HG03378 (cell line): ENCODE data around the gene SMAD6.

Experiments used
- ATAC-seq: cut with Tn5 transposase; IDR thresholded peaks from one replicate; pipeline ENCODE4 v1.9.1; 2021; ENCODE audit warnings: mild to moderate bottlenecking, moderate library complexity; ENCODE audit not compliant: unreplicated experiment

Gene SMAD6

DNA sequence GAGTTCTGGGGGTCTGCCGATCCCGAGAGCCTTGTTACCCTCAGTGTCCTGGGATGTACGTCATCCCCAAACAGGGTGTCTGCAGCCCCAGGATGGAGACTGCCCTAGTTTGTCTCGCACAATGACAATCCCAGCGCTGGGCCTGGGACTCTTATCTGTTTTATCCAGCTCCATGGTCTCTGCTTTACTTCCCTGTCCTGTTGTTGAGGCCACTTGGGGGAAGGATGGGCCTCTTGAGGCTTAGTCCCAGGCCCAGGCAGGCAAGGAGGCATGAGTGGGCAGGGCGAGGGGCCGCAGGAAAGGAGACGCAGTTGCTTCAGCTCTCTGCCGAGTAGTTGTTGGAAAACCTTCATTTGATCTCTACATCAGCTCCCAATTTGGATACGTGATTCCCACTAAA is 17.4 kb downstream of the SMAD6 start:
- no peak for ATAC-seq

DNA sequence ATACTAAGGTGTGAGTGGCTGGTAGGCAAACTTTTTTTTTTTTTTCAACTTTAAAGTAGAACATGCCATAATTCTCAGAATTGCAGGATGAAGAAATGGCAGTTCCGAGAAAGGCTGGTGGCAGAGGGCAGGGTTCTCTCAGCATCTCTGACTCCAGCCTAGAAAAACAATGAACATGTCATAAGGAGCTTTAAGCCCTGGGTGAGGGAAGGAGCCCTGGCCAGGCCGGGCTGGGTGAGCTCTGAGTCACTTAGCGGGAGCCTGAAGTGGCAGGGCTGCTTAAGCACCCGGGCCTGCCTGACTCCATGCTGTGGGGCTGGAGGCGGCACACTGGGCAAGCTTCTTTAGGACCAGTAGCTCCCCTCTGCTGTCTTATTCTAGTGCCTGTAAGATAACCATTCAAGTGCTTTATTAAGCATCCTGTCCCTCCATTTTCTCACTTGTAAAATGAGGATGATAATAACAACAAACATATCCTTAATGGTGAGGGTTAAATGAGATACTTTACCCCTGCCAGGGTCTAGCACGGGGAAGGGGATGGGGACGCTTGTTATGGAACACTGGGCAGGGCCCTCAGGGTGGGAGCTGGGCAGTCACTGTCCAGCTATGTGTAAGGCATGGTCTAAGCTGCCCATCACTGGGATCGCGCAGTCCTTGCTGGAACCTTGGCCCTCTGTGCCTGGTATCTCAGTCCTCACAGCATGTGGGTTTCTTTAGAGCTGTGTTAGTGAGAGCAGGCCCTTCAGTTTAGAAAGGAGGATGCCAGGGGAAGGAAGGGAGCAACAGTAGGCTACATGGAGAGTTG is 18.4 kb downstream of the SMAD6 start:
- ATAC-seq, result no peak

DNA sequence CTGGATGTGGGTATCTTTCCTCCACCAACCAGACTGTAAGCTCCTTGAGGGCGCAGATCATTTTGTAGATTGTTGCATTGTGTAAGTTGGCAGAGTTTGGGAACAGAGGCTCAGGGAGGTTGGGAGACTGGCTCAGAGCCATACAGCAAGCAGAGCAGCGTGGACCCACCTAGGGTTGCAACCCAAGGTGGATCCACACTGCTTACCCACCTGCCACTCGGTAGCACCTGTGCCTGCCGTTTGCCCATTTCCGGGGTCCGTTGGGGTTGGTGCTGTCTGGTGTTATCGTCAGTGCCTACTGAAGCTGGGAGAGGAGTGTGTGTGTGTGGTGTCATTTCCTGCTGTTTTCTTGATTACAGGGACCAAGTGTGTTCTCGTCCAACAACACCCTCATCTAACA is 19.0 kb downstream of the SMAD6 start:
- ATAC-seq, result no peak

DNA sequence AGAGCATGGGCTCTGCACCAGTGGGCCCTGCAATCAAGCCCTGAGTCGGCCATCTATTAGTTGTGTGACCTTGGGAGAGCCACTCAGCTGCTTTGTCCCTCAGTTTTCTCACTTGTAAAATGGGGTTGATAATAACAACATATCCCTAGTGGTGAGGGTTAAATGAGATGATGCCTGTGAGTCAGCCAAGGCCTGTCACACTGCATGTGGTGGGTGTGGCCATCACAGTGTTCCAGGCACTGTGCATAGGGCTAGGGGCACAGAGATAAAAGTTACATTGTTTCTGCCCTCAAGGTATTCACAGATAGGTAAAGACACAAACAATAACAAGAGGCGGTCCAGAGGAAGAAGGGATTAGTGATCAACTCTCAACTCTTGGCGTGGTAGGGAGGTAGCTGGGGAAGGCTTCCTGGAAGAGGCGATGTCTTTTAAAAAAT is 19.5 kb downstream of the SMAD6 start:
- no peak for ATAC-seq

DNA sequence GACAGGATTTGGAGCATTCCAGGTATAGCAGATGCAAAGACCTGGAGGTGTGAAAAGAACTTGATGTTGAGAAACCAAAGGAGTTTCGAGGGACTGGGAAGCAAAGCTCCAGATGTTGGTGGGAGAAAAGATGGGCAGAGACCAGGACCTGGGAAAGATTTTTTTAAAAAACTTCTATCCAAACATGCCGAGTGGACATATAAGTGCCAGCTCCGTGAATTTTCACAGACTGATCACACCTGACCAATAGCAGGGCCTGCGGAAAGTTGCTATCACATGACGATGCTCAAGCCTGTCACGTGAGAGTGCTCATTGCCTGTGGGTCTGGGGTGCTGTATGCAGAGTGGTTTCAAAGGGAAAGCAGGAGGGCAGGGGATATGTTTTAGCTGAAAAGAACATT is 19.9 kb downstream of the SMAD6 start:
- no peak for ATAC-seq

DNA sequence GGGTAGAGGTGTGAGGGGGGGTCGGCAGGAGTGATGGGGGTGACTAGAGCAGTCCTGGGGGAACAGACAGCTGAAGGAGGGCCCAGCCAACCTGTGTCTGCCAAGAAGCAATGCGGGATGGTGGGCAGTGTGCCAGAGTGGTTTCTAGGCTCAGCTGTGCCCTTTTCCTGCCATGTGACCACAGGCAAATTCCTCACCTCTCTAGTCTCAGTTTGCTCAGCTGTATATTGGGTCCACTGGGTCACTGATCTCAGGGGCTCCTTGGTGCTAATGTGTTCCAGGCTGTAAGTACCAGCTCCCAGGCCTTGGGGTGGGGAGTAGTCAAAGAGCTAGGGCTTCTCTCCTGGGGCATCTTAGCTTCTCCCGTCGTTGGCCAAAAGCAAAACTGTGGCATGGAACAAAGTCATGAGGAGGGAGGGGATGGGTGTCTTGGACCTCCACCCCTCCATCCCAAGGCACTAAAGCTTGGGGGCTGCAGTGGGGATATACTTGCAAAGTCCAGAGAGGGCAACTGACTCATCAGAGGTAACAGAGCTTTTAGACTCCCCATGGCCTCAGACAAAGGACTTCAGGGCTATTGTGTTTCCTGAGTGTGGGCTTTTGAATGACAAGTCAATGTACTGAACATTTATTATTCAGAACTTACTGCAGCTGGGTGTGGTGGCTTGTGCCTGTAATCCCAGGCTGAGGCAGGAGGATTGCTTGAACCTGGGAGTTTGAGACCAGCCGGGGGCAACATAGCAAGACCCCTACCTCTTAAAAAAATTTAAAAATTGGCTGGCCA is 20.9 kb downstream of the SMAD6 start:
- no peak for ATAC-seq

DNA sequence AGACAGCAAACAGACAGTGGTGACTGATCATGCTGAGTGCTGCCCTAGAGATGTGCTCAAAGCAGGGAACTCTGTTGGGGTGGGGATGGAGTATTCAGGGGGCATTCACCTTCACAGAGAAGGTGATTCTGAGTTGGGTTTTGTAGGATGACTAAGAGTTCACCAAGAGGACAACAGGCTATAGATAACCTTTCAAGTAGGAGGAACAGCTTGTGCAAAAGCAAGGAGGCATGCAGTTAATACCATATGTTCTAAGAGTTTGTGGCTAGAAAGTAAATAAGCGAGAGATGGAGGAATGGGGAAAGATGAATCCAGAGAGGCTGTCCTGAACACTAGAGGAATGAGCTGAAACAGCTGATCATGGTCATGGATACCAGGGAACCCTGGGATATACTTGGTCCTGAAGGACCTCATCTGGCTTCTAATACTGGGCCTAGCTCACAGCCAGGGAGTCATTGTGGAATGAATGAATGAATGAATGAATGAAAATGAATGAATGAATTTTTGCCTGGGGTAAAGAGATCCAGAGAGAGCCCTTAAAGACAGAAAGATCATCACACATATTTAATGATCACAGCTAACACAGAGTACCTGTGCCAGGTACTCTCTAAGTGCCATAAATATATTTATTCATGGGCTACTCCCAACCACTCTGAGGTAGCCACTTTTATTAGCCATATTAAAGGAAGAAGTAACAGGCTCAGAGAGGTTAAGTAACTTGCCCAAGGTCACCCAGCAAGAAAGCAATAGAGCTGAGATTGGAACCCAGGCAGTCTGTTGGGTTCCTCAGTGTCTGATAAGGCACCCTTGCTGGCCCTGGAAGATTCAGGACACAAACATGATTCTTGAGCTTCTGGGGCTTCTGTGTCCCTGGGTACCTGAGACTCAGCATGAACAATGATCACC is 22.0 kb downstream of the SMAD6 start:
- ATAC-seq, result no peak

DNA sequence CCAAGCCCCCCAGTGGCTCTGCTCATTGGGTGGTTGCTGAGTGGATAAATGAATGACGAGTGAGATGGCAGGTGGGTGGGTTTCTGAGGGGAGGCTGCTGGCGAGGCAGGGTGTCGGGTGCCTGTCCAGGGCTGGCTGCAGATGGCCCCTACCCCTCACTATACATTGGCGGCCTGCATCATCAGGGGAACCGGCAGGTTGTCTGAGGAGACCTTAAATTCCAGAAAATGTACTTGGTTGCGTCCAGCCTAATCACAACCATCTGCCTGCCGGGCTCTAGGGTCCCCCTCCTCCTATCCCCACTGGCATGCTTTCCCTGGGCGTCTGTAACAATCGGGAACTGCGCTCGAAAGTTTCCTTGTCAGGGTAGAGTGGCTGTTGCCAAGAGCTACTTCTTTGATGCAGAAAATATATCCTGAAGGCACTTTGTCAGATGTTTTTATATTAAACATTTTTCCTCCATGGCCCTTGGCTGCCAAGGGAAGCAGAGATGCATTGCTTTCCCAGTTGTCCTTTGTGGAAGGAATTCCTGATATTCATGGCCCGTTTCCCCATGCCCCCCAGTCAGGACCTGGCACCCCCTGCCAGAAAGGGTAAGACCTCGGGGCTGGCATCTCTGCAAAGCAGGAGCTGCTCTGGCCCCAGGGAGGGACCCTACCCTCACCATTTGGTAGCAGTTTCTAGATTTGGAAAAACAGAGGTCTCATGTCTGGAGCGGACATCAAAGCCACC is 22.9 kb downstream of the SMAD6 start:
- ATAC-seq, result no peak

DNA sequence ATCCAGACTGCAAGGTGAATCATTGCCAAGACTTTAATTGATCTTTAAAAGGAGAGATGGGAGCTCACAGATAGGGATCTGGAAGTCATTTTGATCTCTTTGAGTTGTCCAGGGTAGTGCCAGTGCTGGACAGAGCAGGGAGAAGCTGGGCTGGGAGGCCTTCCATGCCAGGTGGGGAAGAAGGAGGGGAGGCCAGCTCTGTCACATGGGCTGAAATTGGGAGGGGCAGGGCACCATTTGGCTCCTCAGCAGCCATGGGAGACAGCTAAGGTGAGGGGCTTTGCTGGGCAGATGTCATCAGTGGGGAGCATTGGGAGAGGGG is 23.4 kb downstream of the SMAD6 start:
- no peak for ATAC-seq

DNA sequence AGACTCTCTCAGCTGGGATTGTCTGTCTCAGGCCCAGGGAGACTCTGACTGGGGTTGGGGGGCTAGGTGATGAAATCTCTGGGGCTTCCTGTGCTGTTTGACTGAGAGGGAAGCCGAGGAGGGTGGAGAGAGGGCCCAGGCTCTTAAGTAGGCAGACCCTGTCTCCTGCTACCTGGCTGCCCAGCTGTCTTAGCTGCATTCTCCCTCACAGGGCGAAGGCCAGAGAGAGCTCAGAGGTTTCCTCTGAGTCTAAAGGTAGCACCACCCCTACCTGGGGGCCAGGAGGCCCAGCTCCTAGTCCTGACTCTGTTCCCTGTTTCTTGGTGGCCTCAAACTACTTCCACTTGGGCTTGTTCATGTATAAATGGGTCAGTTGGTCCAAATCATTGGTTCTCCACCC is 24.4 kb downstream of the SMAD6 start:
- no peak for ATAC-seq

DNA sequence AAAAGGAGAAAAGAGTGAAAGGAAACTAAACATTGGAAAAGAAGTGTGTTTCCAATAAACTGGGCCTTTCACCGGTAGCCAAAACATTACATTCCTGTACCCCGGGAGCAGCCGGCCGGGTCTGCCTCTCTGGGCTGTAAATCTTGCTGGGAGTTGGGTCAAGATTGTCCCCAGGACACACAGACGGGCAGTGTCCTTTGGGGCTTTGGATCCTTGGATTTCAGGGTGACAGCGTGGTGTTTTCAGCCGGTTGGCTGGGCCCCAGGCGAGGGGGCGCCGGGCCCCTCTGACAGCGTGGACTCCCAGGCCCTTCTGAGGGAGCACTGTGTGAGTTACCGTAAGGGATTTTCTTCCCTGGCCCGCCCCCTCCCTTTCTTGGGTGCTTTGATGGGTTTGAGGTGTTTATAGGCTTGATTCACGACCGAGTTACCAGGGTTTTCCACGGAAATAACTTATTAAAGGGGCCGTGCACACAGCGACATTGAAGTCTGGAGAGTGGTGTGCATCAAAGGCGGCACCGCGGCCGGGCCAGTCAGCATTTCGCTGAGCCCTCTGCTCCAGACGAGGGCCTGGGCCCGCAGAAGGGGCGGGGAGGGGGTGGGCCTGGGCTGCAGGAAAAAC is 27.4 kb downstream of the SMAD6 start:
- ATAC-seq, result no peak

DNA sequence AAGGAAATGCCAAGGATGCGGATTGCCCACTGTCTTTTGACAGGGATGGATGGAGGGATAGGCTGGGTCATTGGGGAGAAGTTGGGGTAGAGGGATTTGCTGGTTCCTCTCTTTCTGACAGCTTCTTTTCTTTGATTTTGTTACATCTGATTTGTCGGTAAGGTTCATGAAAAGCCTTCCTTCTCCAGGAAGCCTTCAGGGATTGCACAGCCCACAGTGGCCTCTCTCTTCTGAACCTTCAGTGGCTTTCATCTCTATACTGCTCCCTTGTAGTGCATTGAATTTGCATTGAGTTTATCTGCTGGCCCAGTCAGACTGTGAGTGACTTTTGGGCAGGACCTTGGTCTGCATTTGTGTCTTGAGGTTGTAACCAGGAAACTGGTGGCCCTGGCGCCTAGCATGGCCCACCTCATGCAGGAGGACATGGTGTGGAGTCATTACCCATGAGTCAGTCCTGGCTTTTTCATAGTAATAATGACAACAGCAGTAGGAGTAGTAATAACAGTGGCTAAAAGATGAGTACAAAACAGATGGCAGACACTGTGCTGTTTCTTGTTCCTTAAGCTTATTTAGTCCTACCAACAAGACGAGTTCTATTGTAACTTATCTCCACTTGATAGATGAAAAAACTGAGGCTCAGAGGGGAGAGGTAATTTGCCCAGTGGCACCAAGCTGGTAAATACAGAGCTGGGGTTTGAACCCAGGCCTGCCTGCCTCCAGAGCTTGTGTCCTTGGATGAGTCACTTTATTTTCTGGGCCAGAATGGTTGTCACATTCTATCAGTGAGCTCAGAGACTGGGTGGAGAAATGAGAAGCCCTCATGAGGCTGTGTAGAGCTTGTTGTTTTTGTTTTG is 28.4 kb downstream of the SMAD6 start:
- no peak for ATAC-seq

DNA sequence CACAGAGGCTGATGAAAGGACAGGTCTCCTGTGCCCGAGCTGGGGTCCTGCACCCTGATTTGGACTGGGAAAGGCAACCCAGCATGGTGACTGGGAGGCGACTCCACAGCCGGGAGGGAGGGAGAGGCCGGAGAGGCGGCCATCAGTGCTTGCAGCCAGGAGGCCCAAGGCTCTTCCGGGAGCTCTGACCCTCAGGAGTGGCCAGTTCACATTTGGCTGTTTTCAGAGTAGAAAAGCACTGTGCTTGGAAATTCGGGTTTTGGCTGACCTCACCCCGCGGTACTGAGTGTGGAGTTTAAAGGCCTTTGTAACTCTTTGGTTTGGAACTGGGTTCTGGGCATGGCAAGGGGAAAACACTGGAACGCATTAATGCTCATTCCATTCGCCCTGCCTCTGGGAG is 31.9 kb downstream of the SMAD6 start:
- no peak for ATAC-seq

DNA sequence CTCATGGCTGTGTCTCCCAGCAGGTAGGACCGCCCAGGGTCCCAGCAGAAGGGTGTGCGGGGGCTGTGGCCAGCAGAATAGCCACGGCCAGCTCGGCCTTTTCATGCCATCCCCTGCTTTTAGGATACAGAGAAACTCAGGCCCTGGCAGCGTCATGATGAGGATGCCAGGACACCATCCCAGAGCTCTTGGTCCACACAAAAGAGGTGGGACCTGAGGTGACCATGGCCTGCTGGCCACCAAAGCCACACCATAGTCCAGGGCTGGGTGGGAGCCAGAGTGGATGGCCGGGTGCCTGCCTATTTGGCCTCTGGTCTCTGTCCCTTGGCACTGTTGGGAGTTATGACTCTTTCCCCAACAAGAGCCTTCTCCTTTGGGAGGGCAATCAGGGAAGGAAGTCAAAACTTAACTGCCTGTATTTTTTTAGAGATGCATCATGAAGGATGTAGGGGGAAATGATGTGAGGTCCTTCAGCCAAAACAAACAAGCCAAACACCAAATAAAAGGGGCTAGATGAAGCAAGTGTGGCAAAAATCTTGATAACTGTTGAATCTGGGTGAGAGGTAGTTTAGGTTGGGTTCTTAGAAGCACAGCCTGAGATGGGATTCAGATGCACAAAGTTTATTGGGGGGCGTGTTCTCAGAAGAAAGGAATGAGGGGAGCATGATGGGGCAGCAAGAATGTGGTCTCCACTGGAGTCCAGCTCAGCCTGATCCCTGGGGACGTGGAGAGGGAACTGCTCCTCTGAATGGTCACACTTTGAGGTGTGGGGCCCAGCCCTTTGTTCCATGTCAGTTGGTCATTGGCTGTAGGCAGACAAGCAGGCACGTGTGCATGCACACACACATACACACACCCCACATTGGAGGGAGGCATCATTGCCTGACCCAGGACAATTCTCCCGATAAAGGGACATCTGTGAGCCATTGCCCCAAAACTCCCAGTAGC is 33.2 kb downstream of the SMAD6 start:
- no peak for ATAC-seq

DNA sequence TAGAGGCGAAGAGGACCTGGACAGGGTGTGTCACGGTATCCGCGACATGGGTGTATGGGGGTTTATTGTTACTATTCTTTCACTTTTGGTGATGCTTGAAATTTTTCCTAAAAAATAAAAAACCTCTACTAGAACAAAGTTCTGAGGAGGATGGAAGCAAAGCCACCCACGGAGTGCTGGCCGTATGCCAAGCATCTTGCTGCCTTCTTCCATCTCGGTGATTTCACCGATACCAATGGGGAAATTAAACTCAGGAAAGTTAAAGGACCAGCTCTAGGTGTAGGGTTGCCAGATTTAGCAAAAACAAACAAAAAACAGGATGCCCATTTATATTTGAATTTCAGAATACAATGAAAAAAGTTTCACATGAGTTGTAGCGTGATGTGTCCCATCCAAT is 33.9 kb downstream of the SMAD6 start:
- ATAC-seq, result no peak

DNA sequence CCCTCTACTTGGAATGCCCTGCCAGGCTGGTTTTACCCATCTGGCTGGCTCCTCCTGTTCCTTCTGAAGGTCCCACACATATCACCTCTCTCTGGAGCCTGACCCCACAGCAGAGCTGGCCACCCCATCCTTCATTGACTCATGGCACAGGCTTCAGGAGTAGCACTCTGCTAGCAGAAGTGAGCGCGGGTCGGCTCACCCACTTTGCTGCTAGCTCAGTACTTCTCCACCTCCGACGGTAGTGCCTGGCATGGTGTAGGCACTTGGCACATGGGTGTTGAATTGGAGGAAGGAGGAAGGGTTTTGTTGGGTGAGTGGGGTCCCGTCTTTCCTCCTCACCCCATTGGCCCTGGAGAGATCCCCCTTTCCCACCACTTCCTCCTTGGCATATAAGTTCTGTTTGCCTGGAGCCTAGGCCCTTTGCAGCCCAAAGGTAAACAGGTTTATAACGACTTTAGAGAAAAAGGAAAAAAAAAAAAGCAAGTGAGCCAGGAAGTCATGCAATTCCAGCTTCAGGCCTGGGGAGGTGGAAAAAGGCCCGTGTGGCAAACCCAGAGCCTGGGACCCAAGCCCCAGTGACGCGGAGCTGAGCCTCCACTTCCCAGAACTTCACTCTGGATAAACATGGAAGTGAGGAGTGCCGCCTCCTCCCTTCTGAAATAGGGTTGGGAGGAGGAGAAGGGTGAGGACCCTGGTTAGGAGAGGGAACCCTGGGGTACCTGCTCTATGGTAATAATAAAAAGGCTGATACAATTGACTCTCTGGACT is 35.4 kb downstream of the SMAD6 start:
- no peak for ATAC-seq

DNA sequence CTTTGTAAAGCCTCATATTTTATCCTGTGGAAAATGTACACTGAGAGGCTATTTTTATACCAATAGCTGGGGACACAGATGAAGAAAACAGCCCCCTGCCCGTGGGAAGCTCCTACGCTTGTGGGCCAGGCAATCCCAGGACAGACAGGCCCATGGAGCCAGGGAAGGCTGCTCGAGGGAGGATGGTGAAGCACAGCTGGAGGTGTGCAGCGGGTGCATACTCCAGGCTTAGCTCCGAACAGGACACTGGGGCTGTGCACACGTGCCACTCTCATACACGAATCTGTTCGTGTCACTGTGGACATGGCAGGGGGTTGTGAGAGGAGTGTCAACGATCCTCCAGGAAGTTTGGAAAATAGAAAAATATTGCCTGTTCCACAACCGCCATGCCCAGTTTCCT is 36.1 kb downstream of the SMAD6 start:
- ATAC-seq, result no peak

DNA sequence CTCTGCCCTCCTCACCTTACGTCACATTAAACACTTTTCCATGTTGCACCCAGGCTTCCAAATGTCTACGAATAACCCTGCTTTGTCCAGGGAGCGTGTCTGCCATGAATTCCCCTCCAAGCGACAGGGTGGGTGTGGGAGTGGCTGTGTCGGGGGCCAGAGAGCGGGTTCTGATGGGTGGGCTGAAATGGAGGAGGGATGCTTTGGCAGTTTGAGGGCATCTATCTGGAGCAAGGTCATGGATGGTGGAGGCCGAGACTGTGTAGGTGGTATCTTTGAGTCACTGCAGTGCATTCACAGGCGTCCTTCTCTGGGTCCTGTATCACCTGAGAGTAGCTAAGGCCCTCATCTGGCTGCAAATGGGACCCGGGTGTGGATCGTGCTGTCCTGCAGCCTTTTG is 36.6 kb downstream of the SMAD6 start:
- ATAC-seq, result no peak
